GM18951 (cell line): ENCODE measurements around the gene CMIP.

Experiments used
- POLR2A ChIP-seq: IDR thresholded peaks from 4 replicates; pipeline ENCODE4 v1.6.1; 2011; ENCODE audit warnings: mild to moderate bottlenecking; ENCODE audit not compliant: insufficient read length, insufficient read depth; ENCODE audit errors: extremely low read depth
- in situ Hi-C: fragments of 300-500 bp; cut with MboI; formaldehyde crosslinking; loops from one replicate; pipeline ENCODE4 v1.12.0; 2022; ENCODE audit warnings: low sequenced_read_pairs, mixed read lengths, inconsistent platforms; ENCODE audit not compliant: unreplicated experiment

Gene CMIP

GRCh38 chr16:81526199-81526598, 81.6 kb downstream of the CMIP start:
- TF ChIP-seq POLR2A = no peak
- in situ Hi-C loops = no loop called here

- in situ Hi-C loops = no loop called here
- TF ChIP-seq POLR2A = no peak
Observed at GRCh38 chr16:81526935-81527334, 82.3 kb downstream of the CMIP start.

- in situ Hi-C loops = no loop called here
- no peak for TF ChIP-seq POLR2A
Observed at GRCh38 chr16:81527477-81528178, 83.0 kb downstream of the CMIP start.

GRCh38 chr16:81528256-81528655, 83.6 kb downstream of the CMIP start:
- in situ Hi-C loops = no loop called here
- TF ChIP-seq POLR2A = no peak

GRCh38 chr16:81530296-81530721, 85.7 kb downstream of the CMIP start:
- in situ Hi-C loops = no loop called here
- TF ChIP-seq POLR2A = no peak

- in situ Hi-C loops = no loop called here
Observed at GRCh38 chr16:81530814-81531213, 86.2 kb downstream of the CMIP start.

GRCh38 chr16:81531419-81531821, 86.8 kb downstream of the CMIP start:
- in situ Hi-C loops = no loop called here
- no peak for TF ChIP-seq POLR2A

More at GRCh38 chr16:81530814-81531213, 86.2 kb downstream of the CMIP start:
- TF ChIP-seq POLR2A = no peak

- TF ChIP-seq POLR2A = no peak
- in situ Hi-C loops = no loop called here
Observed at GRCh38 chr16:81532491-81533174, 88.0 kb downstream of the CMIP start.

GRCh38 chr16:81533175-81533507, 88.5 kb downstream of the CMIP start:
- no peak for TF ChIP-seq POLR2A
- in situ Hi-C loops = no loop called here

GRCh38 chr16:81535679-81536360, 91.2 kb downstream of the CMIP start:
- no peak for TF ChIP-seq POLR2A
- in situ Hi-C loops = no loop called here

- no peak for TF ChIP-seq POLR2A
- in situ Hi-C loops = no loop called here
Observed at GRCh38 chr16:81536648-81537047, 92.0 kb downstream of the CMIP start.

GRCh38 chr16:81537721-81538561, 93.3 kb downstream of the CMIP start:
- in situ Hi-C loops = no loop called here
- no peak for TF ChIP-seq POLR2A

- in situ Hi-C loops = no loop called here
- no peak for TF ChIP-seq POLR2A
Observed at GRCh38 chr16:81539009-81539758, 94.6 kb downstream of the CMIP start.
